Activated CD4-positive, alpha-beta T cell treated with anti-CD3 and anti-CD28 coated beads for 48 hours (primary cell): ENCODE results near the gene ISOC2.
"Not testable (repeated sequence)": the region's sequence is repeated elsewhere in the genome, so short reads cannot be mapped to it uniquely, and the experiment has no call there.

Experiments used
- DNase-seq: peaks from one replicate; pipeline ENCODE4 v3.0.0-alpha.2; 2020

The ISOC2 gene

GRCh38 chr19:55461259-55461973 is at the start of gene ISOC2:
TSS of gene ISOC2 (minus strand) at chr19:55461642. CDS start at chr19:55456486, 5,156 bp downstream.
- DNase-seq: peak; percentile 100

- no peak for DNase-seq
Observed at GRCh38 chr19:55508120-55508519, 46.7 kb upstream of the ISOC2 start.

GRCh38 chr19:55504981-55505380 is 43.5 kb upstream of the ISOC2 start:
- DNase-seq: no peak

GRCh38 chr19:55504252-55504603 is 42.8 kb upstream of the ISOC2 start:
- DNase-seq: no peak

GRCh38 chr19:55503502-55504251 is 42.2 kb upstream of the ISOC2 start:
- DNase-seq: peak; percentile 96

- DNase-seq: no peak
Observed at GRCh38 chr19:55503157-55503501, 41.7 kb upstream of the ISOC2 start.

GRCh38 chr19:55502197-55502952 is 40.9 kb upstream of the ISOC2 start:
- no peak for DNase-seq

GRCh38 chr19:55500368-55500952 is 39.0 kb upstream of the ISOC2 start:
- DNase-seq: no peak

GRCh38 chr19:55498246-55498840 is 36.9 kb upstream of the ISOC2 start:
- no peak for DNase-seq

GRCh38 chr19:55497763-55498162 is 36.3 kb upstream of the ISOC2 start:
- DNase-seq: no peak

- not testable (repeated sequence) for DNase-seq
Observed at GRCh38 chr19:55496820-55497219, 35.4 kb upstream of the ISOC2 start.

- DNase-seq: no peak
Observed at GRCh38 chr19:55495646-55496349, 34.4 kb upstream of the ISOC2 start.

- DNase-seq: no peak
Observed at GRCh38 chr19:55494172-55494761, 32.8 kb upstream of the ISOC2 start.

- DNase-seq: no peak
Observed at GRCh38 chr19:55493645-55494171, 32.3 kb upstream of the ISOC2 start.

- DNase-seq: no peak
Observed at GRCh38 chr19:55493052-55493644, 31.7 kb upstream of the ISOC2 start.

- no peak for DNase-seq
Observed at GRCh38 chr19:55492362-55492944, 31.0 kb upstream of the ISOC2 start.

GRCh38 chr19:55491546-55492360 is 30.3 kb upstream of the ISOC2 start:
- no peak for DNase-seq

- DNase-seq: no peak
Observed at GRCh38 chr19:55490478-55491432, 29.3 kb upstream of the ISOC2 start.
